ENCODE measurements around the gene NUP98. TPM values are rescaled to one million over a fixed set of nuclear protein-coding genes. Genes with fewer than 3 reads are reported as not detected.

The NUP98 gene
- total RNA-seq, 2 experiments from 2014 or later: 161 to 186 TPM

DNA sequence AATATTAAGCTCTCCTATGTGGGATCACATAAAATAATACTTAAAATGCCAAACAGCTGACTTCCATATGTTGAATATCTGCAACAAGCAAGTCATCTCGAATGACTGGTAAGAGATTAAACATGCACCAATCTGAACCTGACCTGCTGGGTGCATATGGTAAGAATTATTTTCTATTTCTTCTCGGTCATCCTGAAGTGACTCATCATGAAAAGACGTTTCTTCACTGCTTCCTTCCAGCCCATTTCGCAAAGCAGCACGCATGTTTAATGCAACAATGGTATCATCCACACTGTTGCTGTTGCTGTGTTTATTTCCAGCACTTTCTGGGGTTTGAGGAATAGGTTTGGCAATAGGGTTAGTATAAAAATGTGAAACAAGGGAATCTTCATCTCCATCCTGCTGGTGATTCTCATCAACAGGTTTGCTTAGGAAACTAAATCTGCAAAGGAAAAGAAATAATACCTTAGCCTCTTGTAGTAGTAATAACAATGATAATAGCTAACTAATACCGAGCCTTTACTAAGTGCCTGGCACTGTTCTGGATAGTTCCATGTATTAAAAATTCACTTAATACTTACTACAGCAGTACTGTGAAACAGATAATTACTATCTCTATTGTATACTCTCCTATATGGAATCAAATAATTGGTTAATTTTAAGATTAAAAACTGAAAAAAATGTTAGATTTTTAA is 74.2 kb downstream of the NUP98 start:
- Histone ChIP-seq H3K27me3 (ENCODE audit: control insufficient read depth in 1 of 2, insufficient read depth in 2 of 2, low read length in 2 of 2) (no peaks in the 10 kb centered on the region), H3K4me1 (ENCODE audit: insufficient read depth, low read length) (no peaks in the 10 kb centered on the region), H3K9me3 (ENCODE audit: control insufficient read depth in 1 of 2, insufficient read depth in 1 of 2, low read length in 2 of 2) (no peaks in the 10 kb centered on the region), H3K27ac (ENCODE audit: low read depth in 1 of 2, low read length in 2 of 2) (no peak overlapping the region), H3K36me3 (ENCODE audit: insufficient read depth, low read length) (peaks cover 91% of the 10 kb centered on the region), H3K4me3 (ENCODE audit: low read length) (no peak overlapping the region)
- ChIA-PET POLR2A (no interaction called here), CTCF (interaction anchor here (0.5 kb wide), 1 partner anchor 84 kb away, joined by 4 read pairs; no protein-coding TSS in a partner anchor)
- intact Hi-C loops (cut with DNase I, micrococcal nuclease): no loop called here
- no peaks in the 10 kb centered on the region for H3K9me3 Mint-ChIP-seq
- DNase-seq: peak in 2 of 14 experiments; percentile 31 to 44
- H3K27ac Mint-ChIP-seq: no peak overlapping the region
- ATAC-seq (ENCODE audit: poor library complexity): no peak
- TF ChIP-seq, protein P1, sequence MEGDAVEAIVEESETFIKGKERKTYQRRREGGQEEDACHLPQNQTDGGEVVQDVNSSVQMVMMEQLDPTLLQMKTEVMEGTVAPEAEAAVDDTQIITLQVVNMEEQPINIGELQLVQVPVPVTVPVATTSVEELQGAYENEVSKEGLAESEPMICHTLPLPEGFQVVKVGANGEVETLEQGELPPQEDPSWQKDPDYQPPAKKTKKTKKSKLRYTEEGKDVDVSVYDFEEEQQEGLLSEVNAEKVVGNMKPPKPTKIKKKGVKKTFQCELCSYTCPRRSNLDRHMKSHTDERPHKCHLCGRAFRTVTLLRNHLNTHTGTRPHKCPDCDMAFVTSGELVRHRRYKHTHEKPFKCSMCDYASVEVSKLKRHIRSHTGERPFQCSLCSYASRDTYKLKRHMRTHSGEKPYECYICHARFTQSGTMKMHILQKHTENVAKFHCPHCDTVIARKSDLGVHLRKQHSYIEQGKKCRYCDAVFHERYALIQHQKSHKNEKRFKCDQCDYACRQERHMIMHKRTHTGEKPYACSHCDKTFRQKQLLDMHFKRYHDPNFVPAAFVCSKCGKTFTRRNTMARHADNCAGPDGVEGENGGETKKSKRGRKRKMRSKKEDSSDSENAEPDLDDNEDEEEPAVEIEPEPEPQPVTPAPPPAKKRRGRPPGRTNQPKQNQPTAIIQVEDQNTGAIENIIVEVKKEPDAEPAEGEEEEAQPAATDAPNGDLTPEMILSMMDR (IDR thresholded peaks at IDR 0.05): no peak
- peaks cover 89% of the 10 kb centered on the region for H3K36me3 Mint-ChIP-seq (ENCODE audit: low read depth)
- H3K4me3 Mint-ChIP-seq: no peak overlapping the region
- H3K27me3 Mint-ChIP-seq: no peaks in the 10 kb centered on the region
- H3K4me1 Mint-ChIP-seq (ENCODE audit: low read depth): no peaks in the 10 kb centered on the region

DNA sequence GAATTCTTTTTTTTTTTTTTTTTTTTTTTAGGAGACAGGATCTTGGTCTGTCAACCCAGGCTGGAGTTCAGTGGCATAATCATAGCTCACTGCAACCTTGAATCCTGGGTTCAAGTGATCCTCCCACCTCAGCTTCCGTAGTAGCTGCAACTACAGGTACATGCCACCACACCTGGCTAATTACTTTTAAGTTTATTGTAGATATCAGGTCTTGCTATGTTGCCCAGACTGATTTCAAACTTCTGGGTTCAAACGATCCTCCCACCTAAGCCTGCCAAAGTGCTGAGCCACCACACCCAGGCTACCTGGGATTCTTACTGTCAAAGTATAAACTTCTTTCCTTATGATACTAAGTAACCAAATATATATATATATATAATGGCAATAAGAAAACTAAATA is 75.3 kb downstream of the NUP98 start:
- no peak for ATAC-seq (ENCODE audit: poor library complexity)
- Histone ChIP-seq H3K4me3 (ENCODE audit: low read length) (no peak overlapping the region), H3K27me3 (ENCODE audit: control insufficient read depth in 1 of 2, insufficient read depth in 2 of 2, low read length in 2 of 2) (no peaks in the 10 kb centered on the region), H3K36me3 (ENCODE audit: insufficient read depth, low read length) (peaks cover 91% of the 10 kb centered on the region), H3K27ac (ENCODE audit: low read depth in 1 of 2, low read length in 2 of 2) (no peak overlapping the region), H3K9me3 (ENCODE audit: control insufficient read depth in 1 of 2, insufficient read depth in 1 of 2, low read length in 2 of 2) (no peaks in the 10 kb centered on the region), H3K4me1 (ENCODE audit: insufficient read depth, low read length) (no peaks in the 10 kb centered on the region)
- Mint-ChIP-seq H3K9me3 (no peaks in the 10 kb centered on the region), H3K4me1 (ENCODE audit: low read depth) (no peaks in the 10 kb centered on the region), H3K4me3 (no peak overlapping the region), H3K27ac (no peak overlapping the region), H3K27me3 (no peaks in the 10 kb centered on the region), H3K36me3 (ENCODE audit: low read depth) (peaks cover 89% of the 10 kb centered on the region)
- CTCF ChIA-PET: interaction anchor here (0.7 kb wide), 1 partner anchor 22 kb away, joined by 4 read pairs; no protein-coding TSS in a partner anchor
- POLR2A ChIA-PET: no interaction called here
- DNase-seq: no peak
- intact Hi-C loops (cut with DNase I, micrococcal nuclease): no loop called here
- TF ChIP-seq, protein P1 (IDR thresholded peaks at IDR 0.05): no peak

DNA sequence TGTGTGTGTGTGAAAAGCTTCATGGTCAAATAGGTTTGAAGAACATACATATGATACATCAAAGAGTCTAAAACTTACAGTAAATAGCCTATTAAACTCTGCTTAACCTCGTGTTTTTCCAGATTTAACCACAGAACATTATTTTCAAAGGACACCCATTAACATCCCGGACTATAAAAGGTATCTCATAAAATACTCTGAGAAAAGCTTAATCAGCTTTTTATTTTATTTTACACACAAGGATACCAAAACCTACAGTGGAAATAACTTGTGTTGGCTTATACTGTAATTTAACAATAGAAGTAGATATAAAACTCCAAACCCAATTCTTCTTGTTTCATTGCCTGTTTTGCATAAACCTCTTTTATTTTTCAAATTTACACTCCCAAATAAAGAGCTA is 76.4 kb downstream of the NUP98 start:
- Histone ChIP-seq H3K27ac (ENCODE audit: low read depth in 1 of 2, low read length in 2 of 2) (no peak overlapping the region), H3K4me1 (ENCODE audit: insufficient read depth, low read length) (no peaks in the 10 kb centered on the region), H3K9me3 (ENCODE audit: control insufficient read depth in 1 of 2, insufficient read depth in 1 of 2, low read length in 2 of 2) (no peaks in the 10 kb centered on the region), H3K36me3 (ENCODE audit: insufficient read depth, low read length) (peaks cover 91% of the 10 kb centered on the region), H3K4me3 (ENCODE audit: low read length) (no peak overlapping the region), H3K27me3 (ENCODE audit: control insufficient read depth in 1 of 2, insufficient read depth in 2 of 2, low read length in 2 of 2) (no peaks in the 10 kb centered on the region)
- Mint-ChIP-seq H3K4me1 (ENCODE audit: low read depth) (no peaks in the 10 kb centered on the region), H3K36me3 (ENCODE audit: low read depth) (peaks cover 87% of the 10 kb centered on the region), H3K9me3 (no peaks in the 10 kb centered on the region), H3K4me3 (no peak overlapping the region), H3K27me3 (no peaks in the 10 kb centered on the region), H3K27ac (no peak overlapping the region)
- no peak for ATAC-seq (ENCODE audit: poor library complexity)
- CTCF ChIA-PET: no interaction called here
- POLR2A ChIA-PET: interaction anchor here (1.2 kb wide), 1 partner anchor 88 kb away, joined by 3 read pairs; the partner anchor contains the start of gene PGAP2
- no peak for DNase-seq
- TF ChIP-seq, protein P1 (IDR thresholded peaks at IDR 0.05): no peak
- intact Hi-C loops (cut with DNase I, micrococcal nuclease): no loop called here

Measured in CD4-positive, alpha-beta T cell (primary cell).